Lung microvascular endothelial cell (primary cell): ENCODE data around the gene CNNM3. TPM values are rescaled to one million over a fixed set of nuclear protein-coding genes. Genes with fewer than 3 reads are reported as not detected.
"Not testable (repeated sequence)": the region's sequence is repeated elsewhere in the genome, so short reads cannot be mapped to it uniquely, and the experiment has no call there.

Experiments used
- DNase-seq, 2 donors: peaks; one replicate each; pipeline versions ENCODE4 v3.0.0 to v3.0.0-alpha.2; 2010; ENCODE audit warnings: low read depth in 2 of 2
- total RNA-seq: library from RNA; depleted of rRNA; stranded (reverse); fragments of >200 nt; gene quantifications from 2 replicates; pipeline ENCODE4 v1.2.1, GENCODE V29; 2014

CNNM3 gene
- total RNA-seq = 6.3 and 9.9 TPM in 2 replicates

DNA sequence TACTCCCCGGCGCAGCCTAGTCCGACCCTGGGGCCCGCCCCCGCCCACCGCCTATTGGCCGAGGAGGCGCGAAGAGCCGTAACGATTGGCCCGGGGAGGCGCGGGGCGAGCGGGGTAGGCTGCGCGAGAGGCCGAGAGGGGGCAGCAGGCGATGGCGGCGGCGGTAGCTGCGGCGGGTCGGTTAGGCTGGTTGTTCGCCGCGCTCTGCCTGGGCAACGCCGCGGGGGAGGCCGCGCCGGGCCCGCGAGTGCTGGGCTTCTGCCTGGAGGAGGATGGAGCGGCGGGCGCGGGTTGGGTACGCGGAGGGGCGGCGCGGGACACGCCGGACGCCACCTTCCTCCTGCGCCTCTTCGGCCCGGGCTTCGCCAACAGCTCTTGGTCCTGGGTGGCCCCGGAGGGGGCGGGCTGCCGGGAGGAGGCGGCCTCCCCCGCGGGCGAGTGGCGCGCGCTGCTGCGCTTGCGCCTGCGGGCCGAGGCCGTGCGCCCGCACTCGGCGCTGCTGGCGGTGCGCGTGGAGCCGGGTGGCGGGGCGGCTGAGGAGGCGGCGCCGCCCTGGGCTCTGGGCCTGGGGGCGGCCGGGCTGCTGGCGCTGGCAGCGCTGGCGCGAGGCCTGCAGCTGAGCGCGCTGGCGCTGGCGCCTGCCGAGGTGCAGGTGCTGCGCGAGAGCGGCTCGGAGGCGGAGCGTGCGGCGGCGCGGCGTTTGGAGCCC is at the start of gene CNNM3:
Gene CNNM3, plus strand, starts transcription at position 142 of the 709 bp plus-strand sequence. Its CDS starts 10 bp downstream, at position 152.
- peak; percentile 95 to 96 for DNase-seq

DNA sequence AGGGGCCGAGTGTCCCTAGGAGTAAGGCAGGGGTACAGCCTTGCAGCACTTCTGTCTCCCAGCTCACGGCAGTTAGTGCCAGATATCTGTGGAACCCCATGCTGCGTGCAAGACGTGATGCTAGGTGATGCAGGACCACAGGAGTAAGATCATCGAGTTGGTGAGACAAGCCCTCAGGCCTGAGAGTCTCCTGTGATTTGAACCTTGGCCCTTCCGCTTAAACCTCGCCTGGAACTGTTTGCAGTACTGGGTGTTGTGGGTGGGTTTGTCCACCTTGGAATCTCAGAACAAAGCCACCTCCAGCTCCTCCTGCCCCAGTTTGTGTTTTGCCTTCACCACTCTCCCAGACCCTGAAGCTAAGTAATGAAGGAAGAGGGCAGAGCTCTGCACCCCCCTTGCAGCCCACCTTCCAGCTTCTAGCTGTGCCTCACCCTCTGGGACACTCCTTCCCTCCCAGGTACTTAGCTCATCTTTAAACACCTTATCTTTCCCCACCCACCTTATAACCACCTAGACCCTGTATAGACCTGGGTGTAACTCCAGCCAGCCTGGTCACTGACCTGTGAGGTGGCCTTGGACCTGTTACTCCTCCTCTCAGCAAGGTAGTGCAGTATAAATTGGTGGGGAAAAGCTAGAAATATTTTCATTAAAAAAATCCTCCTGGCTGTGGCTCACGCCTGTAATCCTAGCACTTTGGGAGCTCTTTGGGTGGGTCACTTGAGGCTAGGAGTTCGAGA is 48.8 kb upstream of the CNNM3 start:
- no peak for DNase-seq

DNA sequence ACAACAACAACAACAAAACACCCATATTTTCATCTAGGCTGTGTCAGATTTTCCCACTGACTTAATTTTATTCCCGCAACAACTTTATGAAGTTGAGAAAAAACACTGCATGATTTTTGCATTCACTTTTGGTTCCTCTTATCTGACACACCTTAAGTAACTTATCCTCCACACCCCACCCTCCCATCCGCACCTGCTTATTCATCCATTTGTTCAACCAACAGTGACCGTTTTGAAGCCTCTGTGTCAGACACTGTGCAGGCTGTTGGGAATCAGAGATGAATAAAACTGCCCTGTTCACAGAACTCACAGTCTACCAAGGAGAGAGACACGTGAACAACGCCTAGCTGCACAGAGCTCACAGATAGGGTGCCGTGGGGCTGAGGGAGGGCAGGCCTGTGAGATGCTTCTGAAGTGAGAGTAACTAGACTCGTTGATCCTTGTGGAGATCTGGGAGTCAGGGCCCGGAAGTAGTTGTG is 47.9 kb upstream of the CNNM3 start:
- DNase-seq = no peak

DNA sequence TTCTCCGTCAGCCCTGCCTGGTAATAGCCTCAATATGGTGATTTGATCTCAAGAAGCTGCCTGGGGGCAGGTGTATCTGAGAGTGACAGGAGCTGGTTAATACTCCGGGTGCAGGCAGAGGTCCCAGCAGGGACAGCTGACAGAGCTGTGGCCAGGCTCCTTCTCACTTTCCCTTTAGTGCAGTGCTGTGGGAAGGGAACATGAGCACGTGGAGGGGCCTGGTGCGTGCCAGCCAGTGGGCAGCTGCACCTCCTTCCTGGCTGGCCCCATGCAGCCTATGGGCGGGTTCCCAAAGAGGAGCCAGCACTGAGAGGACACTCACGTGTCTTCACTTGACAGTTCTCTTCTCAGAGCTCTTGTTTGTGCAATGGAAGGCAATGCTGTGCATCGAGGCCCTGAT is 46.3 kb upstream of the CNNM3 start:
- DNase-seq = no peak

DNA sequence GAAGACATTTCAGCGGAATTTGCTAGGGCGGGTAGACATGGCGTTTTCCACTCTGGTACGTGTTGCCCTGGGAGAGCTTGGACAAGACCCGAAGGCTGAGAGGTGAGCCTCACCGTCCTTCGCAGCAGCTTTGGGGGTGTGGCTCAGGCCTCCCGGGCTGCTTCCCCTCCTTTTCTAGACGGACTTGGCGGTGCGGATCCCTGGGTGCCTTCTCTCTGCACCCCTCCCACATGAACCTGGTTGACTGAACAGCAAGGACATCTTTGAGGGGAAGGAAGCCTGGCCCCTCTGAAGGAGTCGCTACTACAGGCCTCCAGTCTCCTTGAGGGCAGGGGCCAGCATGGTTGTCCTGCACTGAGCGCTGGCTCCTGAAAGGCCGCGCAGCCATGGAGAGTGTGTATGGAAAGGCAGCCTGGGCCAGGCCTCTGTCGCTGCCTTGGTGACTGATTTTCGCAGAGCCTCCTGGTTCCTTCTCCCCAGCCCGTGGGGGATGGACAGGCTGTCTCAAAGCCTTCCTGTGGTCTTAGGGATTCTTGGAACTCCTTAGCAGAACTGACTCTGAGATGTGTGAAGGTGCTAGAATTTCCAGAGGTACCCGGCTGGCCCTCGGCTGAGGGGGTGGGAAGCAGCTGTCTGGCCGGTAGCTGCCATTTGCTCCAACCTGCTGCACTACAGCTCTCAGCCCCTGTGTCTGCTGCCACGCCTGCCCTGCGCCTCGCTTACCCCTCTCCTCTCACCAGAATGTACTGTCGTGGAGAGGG is 45.4 kb upstream of the CNNM3 start:
- DNase-seq = no peak

- DNase-seq = no peak
Observed at GRCh38 chr2:96771796-96772618, 44.1 kb upstream of the CNNM3 start.

- no peak for DNase-seq
Observed at GRCh38 chr2:96772903-96773671, 43.0 kb upstream of the CNNM3 start.

GRCh38 chr2:96773922-96774321 is 42.1 kb upstream of the CNNM3 start:
- no peak for DNase-seq

DNA sequence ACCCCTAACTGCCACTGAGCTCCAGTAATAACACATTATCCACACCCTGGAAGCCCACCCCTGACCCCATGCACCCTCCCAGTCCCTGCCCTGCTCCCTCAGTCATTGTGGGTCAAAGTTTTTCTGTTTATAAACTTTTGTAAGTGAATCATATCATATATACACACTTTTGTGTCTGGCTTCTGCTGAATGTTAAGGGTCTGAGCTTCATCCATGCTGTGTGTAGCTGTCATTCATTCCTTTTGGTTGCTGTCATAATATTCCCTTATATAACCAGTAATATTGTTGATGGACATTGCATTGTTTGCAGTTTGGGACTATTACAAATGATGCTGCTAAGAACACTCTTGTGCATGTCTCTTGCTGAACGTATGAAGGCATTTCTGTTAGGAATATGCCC is 40.9 kb upstream of the CNNM3 start:
- DNase-seq = no peak

- DNase-seq = no peak
Observed at GRCh38 chr2:96783388-96783787, 32.7 kb upstream of the CNNM3 start.

DNA sequence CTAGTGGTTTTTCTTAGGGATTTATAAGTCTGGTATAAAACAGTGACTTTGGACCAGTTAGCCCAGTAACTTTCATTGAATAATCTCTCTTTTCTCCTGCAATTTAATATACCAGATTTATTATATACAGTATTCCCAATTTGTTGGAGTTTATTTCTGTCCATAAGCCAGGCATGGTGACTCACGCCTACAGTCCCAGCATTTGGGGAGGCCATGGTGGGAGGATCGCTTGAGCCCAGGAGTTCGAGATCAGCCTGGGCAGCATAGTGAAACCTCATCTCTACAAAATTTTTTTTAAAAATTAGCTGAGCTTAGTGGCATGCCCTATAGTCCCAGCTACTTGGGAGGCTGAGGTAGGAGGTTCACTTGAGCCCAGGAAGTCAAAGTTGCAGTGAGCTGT is 28.7 kb upstream of the CNNM3 start:
- DNase-seq = no peak

GRCh38 chr2:96788442-96789244 is 27.4 kb upstream of the CNNM3 start:
- DNase-seq = peak in 1 of 2 donors; percentile 26

DNA sequence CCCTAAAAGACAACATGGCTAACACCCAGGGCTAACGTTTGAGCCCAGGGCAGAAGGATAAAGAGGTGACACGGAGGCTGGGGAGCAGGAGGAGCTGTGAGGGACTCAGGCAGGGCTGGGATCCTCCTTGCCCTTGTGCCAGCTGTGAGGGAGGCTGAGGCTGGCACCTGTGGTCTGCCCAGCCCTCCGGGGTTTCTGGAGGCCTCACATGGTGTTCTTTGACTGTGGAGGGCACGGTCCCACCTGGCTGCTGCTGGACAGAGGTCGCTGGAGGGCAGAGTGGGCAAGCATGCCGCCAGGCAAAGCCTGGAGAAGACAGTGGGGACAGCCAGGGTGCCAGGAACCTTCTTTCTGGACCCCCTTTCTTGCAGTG is 26.8 kb upstream of the CNNM3 start:
- DNase-seq = no peak

GRCh38 chr2:96792772-96793749 is 23.0 kb upstream of the CNNM3 start:
- DNase-seq = no peak

DNA sequence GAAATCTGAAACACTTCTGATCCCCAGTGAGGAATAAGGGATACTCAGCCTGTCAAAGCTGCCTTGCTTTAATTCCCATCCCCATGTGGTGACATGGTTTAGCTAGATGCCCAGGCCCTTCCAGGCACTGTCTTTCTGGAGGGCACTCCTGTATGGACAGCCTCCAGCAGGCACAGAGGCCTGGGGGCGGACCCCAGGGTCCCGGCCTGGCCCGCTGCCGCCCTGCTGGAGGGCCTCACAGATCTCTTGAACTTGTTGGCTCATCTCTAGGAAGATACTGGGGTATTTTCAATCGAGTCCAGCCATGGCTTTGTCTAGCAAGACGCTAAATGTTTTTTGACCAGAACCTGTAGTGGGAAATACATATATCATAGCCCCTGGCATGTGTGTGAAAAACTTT is 21.0 kb upstream of the CNNM3 start:
- no peak for DNase-seq

GRCh38 chr2:96796497-96796896 is 19.6 kb upstream of the CNNM3 start:
- DNase-seq = not testable (repeated sequence)

- no peak for DNase-seq
Observed at GRCh38 chr2:96797066-96797625, 18.9 kb upstream of the CNNM3 start.
